HG03280 (cell line): ENCODE measurements around the gene RAI1.

Experiments used
- ATAC-seq: cut with Tn5 transposase; IDR thresholded peaks from one replicate; pipeline ENCODE4 v1.9.1; 2021; ENCODE audit warnings: mild to moderate bottlenecking, moderate library complexity; ENCODE audit not compliant: unreplicated experiment

RAI1 gene

GRCh38 chr17:17729620-17730249, 48.5 kb downstream of the RAI1 start:
- ATAC-seq = no peak

- no peak for ATAC-seq
These were observed 49.1 kb downstream of the RAI1 start for GRCh38 chr17:17730250-17730935.

GRCh38 chr17:17732444-17732843, 51.2 kb downstream of the RAI1 start:
- ATAC-seq = no peak

- ATAC-seq = no peak
These were observed 51.8 kb downstream of the RAI1 start for GRCh38 chr17:17732892-17733670.

GRCh38 chr17:17736205-17737183, 55.2 kb downstream of the RAI1 start:
- no peak for ATAC-seq

- no peak for ATAC-seq
These were observed 57.0 kb downstream of the RAI1 start for GRCh38 chr17:17737961-17738894.

GRCh38 chr17:17738901-17739300, 57.6 kb downstream of the RAI1 start:
- no peak for ATAC-seq

- ATAC-seq = no peak
These were observed 58.3 kb downstream of the RAI1 start for GRCh38 chr17:17739388-17740066.

GRCh38 chr17:17740615-17741348, 59.5 kb downstream of the RAI1 start:
- ATAC-seq = no peak

- ATAC-seq = no peak
These were observed 60.2 kb downstream of the RAI1 start for GRCh38 chr17:17741349-17742023.

GRCh38 chr17:17742133-17742621, 60.9 kb downstream of the RAI1 start:
- no peak for ATAC-seq

- no peak for ATAC-seq
These were observed 61.6 kb downstream of the RAI1 start for GRCh38 chr17:17742688-17743390.

GRCh38 chr17:17743391-17744112, 62.3 kb downstream of the RAI1 start:
- ATAC-seq = no peak

- no peak for ATAC-seq
These were observed 62.9 kb downstream of the RAI1 start for GRCh38 chr17:17744116-17744515.

- ATAC-seq = no peak
These were observed 64.5 kb downstream of the RAI1 start for GRCh38 chr17:17745476-17746455.
